ENCODE measurements around the gene NOC3L.

Gene NOC3L

DNA sequence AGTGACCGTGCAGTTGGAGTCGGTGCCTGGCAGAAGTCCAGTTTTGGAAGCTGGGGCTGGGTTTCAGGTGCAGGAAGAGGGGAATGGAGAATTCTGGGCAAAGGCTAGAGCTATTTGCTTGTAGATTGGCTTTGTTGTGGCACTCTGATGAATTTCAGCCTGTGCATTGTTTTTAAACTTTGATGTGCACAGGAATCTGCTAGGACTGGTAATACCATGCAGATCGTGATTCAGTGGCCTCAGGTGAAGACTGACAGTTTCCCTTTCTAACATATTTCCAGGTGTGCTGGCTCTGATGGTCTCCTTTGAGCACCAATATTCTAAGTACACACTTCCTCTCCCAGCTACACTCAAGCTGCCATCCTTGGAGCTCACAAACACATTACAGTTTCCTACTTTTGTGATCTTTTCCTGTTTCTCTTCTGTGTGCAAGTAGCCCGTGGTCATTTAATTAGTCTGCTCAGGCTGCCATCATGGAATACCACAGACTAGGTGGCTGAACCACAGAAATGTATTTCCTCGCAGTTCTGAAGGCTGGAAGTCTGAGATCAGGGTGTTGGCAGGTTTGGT is 55.6 kb downstream of the NOC3L start:
- TF ChIP-seq, protein P1, sequence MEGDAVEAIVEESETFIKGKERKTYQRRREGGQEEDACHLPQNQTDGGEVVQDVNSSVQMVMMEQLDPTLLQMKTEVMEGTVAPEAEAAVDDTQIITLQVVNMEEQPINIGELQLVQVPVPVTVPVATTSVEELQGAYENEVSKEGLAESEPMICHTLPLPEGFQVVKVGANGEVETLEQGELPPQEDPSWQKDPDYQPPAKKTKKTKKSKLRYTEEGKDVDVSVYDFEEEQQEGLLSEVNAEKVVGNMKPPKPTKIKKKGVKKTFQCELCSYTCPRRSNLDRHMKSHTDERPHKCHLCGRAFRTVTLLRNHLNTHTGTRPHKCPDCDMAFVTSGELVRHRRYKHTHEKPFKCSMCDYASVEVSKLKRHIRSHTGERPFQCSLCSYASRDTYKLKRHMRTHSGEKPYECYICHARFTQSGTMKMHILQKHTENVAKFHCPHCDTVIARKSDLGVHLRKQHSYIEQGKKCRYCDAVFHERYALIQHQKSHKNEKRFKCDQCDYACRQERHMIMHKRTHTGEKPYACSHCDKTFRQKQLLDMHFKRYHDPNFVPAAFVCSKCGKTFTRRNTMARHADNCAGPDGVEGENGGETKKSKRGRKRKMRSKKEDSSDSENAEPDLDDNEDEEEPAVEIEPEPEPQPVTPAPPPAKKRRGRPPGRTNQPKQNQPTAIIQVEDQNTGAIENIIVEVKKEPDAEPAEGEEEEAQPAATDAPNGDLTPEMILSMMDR (conservative IDR thresholded peaks at IDR 0.05; ENCODE audit: low read depth, low read length) = no peak
- no peak for DNase-seq (ENCODE audit: low read depth)
- H3K4me3 ChIP-seq (ENCODE audit: low read depth, low read length) = no peak overlapping the region

DNA sequence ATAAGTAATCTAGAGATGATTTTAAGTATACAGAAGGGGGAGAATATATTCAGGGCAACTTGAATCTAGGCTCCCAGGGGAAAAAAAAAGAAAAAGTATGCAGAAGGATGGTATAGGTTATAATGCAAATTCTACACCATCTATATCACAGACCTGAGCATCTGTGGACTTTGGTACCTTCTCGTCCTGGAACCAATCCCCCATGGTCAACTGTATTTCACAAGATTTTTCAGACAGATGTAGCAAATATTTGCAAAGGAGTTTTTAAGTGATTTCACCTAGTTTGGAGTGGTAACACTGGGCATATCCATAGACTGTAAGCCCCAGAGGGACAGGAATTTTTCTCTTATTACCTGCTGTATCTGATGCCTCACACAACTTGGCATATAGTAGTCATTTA is 58.8 kb downstream of the NOC3L start:
- no peak for DNase-seq (ENCODE audit: low read depth)
- TF ChIP-seq, protein P1 (conservative IDR thresholded peaks at IDR 0.05; ENCODE audit: low read depth, low read length) = no peak
- H3K4me3 ChIP-seq (ENCODE audit: low read depth, low read length) = no peak overlapping the region

DNA sequence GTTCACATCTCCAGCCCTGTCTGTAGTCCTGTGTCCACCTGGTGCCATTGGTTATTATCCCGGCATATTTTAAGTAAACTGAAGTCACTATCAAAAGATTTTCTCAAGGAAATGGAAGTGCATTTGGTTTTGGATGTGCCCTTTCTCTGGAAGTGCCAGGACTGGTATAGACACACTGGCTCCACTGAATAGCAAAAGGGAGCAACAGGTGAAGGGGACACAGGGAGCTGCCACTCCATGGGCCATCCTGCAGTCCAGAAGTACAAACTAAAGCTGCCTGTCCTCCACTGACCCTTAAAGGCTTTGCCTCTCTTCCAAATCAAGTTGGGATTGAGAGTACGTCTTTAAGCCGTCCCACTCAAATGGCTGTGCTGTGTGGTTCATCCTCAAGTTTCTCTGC is 62.7 kb downstream of the NOC3L start:
- H3K4me3 ChIP-seq (ENCODE audit: low read depth, low read length) = no peak overlapping the region
- no peak for DNase-seq (ENCODE audit: low read depth)
- TF ChIP-seq, protein P1 (conservative IDR thresholded peaks at IDR 0.05; ENCODE audit: low read depth, low read length) = no peak

DNA sequence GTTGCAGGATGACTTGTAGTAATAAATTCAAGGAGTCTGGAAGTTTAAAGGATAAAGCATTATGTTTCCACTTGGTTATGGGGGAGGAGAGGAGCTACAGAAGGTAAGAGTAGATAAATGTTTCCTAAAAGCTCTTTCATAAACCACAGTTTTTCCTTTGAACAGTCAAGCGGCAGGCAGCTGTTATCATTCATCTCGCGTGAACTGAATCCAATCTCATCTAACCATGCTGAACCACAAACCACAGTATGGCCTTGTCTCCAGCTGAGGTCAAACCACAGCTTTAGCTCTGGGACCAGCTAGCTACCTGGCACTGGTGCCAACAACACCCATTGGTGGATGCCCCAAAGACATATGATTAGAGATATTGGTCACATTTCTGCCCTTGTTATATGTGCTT is 63.3 kb downstream of the NOC3L start:
- no peak overlapping the region for H3K4me3 ChIP-seq (ENCODE audit: low read depth, low read length)
- peak; percentile 68 for DNase-seq (ENCODE audit: low read depth)
- TF ChIP-seq, protein P1 (conservative IDR thresholded peaks at IDR 0.05; ENCODE audit: low read depth, low read length) = no peak

DNA sequence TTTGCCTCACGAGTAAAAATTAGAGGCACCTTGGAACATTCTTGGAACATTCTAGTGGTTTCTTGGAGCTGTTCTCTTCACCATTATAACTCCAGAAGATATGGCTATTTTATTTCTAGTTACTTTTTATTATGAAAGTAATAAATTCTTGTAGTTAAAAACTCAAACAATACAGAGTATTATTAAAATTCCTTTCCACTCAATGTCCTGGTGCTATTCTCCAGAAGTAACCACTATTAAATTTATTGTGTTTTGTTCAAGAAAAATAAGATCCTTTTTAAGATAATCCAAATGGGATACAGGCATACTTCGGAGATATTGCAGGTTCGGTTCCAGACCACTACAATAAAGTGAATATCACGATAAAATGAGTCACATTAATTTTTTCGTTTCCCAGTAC is 68.6 kb downstream of the NOC3L start:
- TF ChIP-seq, protein P1 (conservative IDR thresholded peaks at IDR 0.05; ENCODE audit: low read depth, low read length) = no peak
- DNase-seq (ENCODE audit: low read depth) = no peak
- H3K4me3 ChIP-seq (ENCODE audit: low read depth, low read length) = no peak overlapping the region

DNA sequence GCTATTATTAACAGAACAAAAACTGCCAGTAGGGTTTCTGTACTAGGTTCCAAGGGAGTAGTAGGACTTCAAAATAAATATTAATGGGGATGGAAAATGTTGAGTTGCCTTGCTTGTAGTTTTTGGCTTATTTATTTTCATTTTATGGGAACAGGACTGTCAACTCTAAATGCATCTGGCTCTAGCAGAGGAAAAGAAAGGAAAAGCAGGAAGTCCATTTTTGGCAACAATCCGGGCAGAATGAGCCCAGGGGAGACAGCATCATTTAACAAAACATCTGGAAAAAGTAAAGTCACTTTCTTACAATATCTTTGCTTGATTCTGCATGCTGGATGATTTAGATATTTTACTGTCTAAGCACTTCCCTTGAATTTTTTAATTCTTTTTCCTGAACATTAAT is 69.4 kb downstream of the NOC3L start:
- TF ChIP-seq, protein P1 (conservative IDR thresholded peaks at IDR 0.05; ENCODE audit: low read depth, low read length) = no peak
- no peak for DNase-seq (ENCODE audit: low read depth)
- H3K4me3 ChIP-seq (ENCODE audit: low read depth, low read length) = no peak overlapping the region

DNA sequence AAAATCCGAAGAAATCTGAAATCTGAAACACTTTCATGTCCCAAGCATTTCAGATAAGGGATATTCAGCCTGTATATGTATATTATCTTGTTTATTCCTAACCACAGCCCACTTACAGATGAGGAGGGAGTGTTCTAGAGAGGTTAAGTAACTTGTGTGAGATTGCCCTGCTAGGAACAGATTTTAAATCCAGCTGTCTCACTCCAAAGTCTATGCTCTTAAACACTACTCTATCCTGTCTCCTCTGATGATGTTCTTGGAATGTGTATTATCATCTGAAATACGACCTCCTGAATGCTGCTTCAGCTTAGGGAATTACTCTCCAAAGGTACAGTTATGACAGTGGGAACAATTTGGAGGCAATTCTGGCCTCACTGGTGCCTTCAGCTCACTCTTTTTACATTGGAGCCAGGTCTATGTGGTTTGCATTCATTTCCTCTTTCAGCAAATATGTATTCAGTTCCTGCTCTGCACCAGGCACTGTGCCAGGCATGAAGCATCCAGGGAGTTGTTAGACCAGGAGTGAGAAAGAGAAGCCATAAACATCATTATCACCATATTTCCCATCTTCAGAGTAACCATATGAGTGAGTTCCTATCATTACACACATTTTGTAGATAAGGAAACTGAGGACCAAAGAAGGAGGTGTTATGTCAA is 70.2 kb downstream of the NOC3L start:
- DNase-seq (ENCODE audit: low read depth) = peak; percentile 90
- no peak overlapping the region for H3K4me3 ChIP-seq (ENCODE audit: low read depth, low read length)
- TF ChIP-seq, protein P1 (conservative IDR thresholded peaks at IDR 0.05; ENCODE audit: low read depth, low read length) = no peak

All from choroid plexus epithelial cell (primary cell).